NCI-H446 (cell line): ENCODE results near the gene FANCC.

ENCODE experiments used
- DNase-seq, 2 experiments: peaks; one replicate each; lab custom pipeline; 2025; lab: John Stamatoyannopoulos, UW

Gene FANCC

DNA sequence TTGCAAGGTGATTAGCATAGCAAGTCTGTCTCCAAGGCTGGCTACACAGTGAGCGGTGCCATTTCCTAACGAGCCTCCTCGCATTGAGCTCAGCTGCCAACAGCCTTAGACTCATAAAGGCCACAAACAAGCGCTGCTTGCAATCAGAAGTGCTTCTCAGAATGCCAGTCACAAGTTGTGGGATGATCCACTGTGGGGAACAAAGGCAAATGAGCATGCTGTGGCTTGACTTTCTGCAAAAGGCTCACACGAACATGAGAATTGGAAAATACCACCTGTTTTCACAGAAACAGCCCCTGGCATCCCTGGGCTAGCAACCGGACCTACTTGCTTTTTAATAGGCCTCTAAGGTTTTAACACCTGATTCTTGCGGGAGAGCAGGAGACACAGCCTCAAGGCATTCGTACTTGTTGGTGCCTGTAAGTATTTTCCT lies 215.5 kb downstream of the FANCC start:
- DNase-seq = no peak

GRCh38 chr9:95101326-95101725 lies 216.2 kb downstream of the FANCC start:
- no peak for DNase-seq

- DNase-seq = no peak
Observed at GRCh38 chr9:95100071-95100627, 217.4 kb downstream of the FANCC start.

- DNase-seq = no peak
Observed at GRCh38 chr9:95099321-95100070, 218.0 kb downstream of the FANCC start.

DNA sequence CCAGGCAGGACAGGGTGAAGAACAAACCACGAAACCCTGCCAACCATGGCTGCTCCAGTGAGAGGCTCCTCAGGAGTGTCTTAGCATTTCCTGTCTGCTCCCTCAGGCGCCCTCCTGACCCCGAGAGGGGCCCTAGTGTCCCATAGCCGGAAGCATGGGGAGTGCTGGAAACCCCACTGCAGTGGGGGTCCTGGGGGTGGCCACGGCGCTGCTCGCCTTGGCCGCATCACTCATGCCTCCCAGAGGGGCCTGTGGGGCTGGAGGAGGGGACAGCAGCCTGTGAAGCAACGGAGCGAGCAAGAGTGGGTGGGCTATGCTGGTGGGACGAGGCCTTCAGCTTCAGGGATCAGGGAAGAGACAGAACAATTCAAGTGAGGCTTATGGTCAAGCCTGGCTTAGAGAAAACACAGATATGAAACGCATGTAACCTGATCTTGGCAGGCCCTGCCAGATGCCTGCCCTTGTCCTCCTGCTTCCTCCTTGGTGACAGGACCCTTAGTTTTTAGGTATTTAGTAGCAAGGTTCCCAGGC lies 219.1 kb downstream of the FANCC start:
- DNase-seq = no peak

DNA sequence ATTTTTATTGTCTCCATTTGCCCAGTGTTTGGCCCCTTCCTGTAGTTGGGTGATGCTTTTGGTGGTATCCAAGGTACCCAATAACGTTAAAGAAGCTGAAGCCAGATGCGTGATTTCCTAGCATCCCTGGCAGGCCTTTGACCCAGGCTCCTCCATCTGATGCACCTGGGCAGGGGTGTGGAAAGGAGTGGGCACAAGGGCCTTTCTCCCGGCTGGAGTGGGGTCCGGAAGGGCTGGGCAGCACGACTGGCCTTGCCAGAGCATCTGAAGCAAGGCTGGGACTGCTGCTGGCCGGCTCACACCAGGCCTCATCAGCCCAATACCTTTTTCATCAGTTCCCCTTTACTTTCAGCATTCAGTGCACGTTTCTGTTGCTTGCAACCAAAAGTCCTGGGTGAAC lies 220.2 kb downstream of the FANCC start:
- DNase-seq = no peak

DNA sequence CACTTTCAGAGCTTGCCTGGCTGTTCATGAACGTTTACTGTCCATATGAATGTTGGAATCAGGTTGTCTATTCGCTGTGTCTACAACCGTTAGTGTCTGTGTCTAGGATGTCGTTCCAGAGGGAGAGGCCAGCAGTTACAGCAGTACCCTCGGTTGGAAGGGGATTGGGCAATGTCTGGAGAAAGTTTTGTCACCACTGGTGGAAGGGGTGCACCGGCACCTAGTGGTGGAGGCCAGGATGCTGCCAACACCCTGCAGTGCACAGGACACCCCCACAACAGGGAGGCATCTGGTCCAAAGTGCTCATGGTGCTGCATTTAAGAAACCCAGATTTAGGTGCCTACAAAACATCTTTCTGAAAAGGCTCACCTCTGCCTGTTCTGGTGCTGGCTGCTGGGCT lies 220.7 kb downstream of the FANCC start:
- no peak for DNase-seq

- no peak for DNase-seq
Observed at GRCh38 chr9:95096381-95096780, 221.1 kb downstream of the FANCC start.

- no peak for DNase-seq
Observed at GRCh38 chr9:95095641-95096355, 221.7 kb downstream of the FANCC start.

- DNase-seq = no peak
Observed at GRCh38 chr9:95094002-95094401, 223.5 kb downstream of the FANCC start.

DNA sequence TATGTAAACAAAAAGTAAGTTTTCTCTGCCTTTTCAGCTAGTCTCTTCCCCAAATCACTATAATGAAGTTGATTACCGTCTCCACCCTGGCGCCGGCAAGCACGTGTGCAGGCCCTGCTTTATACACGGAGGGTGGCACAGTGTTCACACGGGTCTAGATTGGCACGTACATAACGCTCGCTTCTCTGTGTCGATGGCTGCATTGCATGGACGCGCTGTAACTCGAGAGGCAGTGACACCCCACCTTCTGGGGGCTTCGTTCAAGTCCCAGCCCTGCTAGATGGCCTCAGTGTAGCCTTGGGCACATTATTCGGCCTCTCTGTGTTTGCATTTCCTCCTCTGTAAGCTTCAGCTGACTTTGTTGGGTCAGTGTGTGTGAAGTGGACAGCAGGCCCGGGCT lies 223.9 kb downstream of the FANCC start:
- no peak for DNase-seq

DNA sequence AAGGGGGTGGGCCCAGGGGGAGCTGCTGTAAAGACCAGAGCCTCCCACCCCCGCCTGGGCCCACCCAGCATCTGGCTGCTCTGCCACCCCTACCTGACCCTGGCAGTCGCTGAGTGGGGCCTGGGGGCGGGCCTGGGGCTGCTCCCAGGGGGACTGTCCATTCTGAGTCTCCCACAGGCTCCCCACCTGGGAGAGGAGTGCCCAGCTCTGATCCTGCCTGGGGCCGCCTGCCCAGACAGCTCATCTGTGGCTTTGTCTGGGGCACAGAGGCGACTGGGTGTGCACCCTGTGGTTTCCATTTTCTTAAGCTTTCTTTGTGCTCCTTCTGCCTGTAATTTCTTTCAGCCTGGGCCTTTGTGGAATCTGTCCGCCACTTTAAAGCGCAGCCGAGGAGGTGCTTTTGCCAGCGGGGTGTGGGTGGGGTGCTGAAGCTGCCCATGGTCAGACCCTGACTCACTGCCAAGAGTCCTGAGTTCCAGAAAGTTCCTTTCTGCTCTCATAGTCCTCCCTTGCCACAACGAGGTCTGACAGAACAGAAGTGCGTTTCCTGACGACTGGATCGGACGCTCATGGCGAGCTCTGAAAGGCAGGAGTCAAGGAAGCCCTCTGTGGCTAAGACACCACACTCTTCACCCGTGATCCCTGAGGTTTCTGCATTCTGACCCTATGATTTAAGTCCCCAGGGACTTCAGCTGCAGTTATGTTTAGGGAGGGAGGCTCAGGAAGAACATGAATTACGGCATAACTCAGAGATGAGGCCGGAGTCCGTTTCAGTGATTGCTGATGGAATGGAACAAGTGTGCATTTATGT lies 225.0 kb downstream of the FANCC start:
- no peak for DNase-seq

DNA sequence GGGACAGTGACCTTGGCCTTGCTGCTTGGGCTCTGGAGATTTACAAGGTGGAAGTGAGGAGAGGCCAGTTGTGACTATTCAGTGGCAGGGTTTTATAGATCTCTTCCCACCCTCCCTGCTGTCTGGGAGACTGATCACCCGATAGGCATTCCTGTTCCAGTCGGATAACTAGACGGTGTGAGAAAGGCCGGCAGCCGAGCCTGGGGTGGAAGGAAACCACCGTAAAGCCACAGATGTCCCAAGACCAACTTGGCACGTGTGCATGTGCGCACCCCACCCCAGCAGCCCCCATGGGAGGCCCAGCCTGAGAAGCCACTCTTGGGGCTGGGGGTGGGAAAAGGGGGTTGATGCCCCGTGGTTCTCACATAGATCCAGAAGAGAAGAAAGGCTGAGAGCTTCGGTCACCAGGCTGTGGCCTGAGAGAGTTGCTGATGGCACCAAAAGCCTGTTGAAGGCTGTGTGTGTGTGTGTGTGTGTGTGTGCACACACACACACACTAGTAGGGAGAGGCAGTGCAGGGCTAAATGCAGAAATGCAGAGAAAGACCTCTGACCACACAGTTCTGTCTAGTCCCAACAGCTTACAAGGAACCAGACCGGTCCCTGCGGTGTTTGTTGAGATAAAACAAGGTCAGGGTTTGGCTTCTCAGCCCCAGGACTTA lies 225.8 kb downstream of the FANCC start:
- no peak for DNase-seq

- no peak for DNase-seq
Observed at GRCh38 chr9:95090871-95091577, 226.5 kb downstream of the FANCC start.

DNA sequence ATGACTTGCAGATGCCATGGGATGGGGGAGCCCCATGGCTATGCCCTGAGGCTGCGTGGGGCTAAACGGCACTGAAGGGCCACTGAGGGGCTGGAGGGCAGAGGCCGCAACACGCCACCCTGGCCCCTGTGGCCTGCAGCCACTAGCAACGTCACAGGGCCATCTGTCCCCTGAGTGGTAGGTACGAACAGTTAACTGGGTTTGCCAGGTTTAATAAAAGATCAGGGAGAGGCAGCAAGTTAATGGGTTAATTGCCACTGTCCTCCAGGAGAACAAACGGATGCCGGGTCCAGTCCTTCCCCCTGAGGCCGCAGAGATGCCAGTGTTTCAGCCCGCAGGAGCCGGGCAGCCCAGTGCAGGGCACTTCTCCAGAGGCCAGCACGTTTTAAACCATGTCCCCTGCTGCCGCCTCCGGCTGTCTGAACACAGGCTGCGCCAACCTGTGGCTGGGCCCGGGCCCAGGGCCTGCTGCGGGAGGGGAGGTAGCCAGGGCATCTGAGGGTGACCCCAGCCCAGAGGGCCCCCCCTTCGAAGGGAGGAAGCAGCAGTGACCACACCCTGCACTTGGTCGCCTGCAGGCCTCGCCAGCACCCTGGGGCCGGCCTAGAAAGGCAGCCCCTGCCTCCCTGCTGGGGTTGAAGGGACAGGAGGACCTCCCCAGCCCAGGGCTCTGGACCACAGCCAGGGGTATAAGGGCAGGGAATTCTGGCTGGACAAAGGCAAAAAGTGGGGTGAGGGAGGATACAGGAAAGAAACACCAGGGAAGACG lies 227.3 kb downstream of the FANCC start:
- DNase-seq = no peak

DNA sequence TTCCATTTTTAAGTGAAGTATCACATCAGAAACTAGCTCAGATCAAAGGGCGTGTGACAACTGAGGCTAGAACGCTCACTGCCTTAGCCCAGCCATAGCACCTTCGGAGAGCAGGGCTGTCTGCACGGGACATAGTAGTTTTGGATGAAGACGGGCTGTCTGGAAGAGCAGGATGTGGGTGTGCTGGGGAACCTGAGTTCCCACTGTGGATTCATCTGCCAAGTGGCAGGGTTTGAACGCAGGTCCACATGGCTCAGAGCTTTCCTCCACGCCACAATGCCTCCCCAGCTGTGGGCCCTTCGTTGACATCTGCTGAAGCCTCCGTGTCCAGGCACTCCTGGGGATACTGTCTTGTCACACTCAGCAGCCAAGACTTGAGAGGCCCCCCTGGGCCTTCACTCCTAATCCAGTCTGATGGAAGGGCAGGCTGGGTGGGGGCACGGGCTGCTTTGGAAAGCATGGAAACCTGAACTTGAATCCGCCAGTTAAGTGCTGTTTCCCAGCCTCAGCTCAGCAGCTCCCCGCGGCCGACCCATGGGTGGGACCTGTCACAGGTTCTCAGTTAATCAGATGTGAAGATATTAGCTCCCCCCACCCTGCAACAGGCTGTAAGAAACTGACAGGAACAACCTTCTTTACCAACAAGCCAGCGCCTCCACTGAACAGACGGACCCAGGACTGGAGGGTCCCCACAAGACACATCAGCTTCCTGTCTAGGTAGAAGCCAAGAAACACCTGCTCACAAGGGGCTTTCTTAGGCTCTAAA lies 228.1 kb downstream of the FANCC start:
- no peak for DNase-seq

- DNase-seq = no peak
Observed at GRCh38 chr9:95088421-95089161, 228.9 kb downstream of the FANCC start.

DNA sequence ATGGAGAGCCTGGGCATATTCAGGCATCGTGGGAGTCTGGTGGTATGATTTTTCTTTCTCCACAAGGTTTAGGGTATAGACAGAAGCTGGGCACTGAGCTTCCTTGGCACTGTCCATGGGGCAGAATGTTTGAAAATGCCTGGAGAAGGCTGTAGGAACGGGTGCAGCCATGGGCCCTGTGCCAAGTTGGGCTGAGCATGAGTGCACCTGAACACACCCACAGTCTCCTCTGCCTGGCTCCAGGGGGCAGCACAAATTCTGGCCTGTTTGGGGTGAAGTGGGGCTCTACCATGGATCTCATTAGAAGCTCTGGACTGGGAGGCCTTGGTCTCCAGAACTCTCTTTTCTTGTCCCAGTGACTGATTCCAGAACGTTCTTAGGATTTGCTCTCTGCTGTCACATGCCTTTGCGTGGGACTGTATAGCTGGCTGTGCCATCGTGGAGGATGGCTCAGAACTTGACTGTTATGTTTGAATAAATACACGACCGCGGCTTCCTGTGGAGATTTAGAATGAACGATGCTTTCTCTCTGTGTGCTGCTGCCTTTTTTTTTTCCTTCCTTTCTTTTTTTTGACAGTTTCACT lies 229.8 kb downstream of the FANCC start:
- peak in 1 of 2 experiments; percentile 10 for DNase-seq
